HG03196 (cell line): ENCODE results near the gene GATA3.

Experiments
- ATAC-seq: cut with Tn5 transposase; IDR thresholded peaks from one replicate; pipeline ENCODE4 v1.9.1; 2021; ENCODE audit not compliant: unreplicated experiment

The GATA3 gene

DNA sequence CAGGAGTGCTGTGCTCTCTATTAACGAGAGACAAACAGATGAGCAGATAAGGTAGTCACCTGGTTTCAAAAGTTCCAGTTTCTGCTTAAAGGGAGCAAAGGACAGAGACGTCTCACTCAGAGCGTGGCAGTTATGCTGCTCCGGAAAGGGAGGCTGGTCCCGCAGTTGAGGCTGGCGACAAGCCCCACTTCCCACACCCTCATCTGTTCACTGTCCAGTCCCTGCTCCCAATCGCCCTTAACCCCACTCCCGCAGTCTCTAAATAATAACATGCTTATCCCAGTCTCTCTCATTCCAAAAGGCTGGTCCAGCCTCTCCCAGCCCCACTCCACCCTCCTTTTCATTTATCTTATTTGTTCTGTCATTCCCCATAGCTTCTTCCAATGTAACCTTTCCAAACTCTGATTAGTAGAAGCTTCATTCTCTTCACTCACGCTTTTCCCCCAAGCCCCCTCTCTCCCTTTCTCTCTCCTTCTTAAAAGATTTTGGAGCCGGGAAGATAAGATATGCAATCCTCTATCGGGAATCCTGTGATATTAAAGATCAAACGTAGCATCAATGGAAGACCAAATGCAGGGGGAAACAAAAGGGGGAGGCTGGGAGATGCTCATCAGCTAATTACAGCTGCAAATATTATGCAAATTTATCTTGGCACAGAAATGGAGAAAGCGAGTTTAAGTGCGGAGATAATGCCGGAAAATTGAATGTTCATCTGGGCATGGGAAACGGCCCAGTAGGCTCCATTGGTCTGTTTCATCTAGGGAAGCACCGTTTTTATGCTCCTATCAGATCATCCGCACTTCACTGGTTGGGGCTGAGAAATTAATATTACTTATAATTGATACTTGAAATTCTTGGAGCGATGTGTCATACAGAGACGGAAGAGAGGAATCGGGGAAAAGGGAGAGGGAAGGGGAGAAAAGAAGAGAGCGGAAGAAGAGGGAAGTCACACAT is 16.3 kb upstream of the GATA3 start:
- ATAC-seq, result no peak

DNA sequence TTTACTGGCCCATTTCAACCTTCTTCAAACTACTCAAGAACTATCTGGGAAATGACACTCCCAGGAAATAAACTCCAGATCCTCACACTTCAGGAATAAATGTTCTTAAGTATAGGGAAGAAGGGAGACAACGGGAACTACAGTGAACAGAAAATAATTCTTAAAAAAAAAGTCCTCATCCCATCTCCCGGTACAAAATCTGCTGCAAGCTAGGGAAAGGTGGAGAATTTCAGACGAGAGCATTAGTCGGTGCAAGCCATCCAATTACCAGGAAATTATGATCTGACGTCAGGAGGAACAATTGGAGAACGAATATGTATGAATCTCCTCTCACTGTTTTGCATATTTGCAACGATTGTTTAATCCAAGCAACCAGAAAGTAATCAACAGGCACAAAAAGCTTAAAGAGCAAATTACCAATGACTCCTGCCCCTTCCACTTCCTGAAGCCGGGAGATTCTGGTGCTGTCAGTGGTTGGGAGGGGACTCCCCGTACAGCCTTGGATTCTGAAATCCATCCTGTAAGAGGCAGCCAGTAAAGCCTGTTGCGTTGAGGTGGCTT is 15.1 kb upstream of the GATA3 start:
- no peak for ATAC-seq

GRCh38 chr10:8040651-8041050 is 13.8 kb upstream of the GATA3 start:
- no peak for ATAC-seq

- ATAC-seq, result no peak
Measured at GRCh38 chr10:8041284-8041991, 13.1 kb upstream of the GATA3 start.

GRCh38 chr10:8041992-8042720 is 12.3 kb upstream of the GATA3 start:
- ATAC-seq, result no peak

GRCh38 chr10:8042721-8043568 is 11.5 kb upstream of the GATA3 start:
- ATAC-seq, result no peak

GRCh38 chr10:8043569-8044306 is 10.8 kb upstream of the GATA3 start:
- ATAC-seq, result no peak

DNA sequence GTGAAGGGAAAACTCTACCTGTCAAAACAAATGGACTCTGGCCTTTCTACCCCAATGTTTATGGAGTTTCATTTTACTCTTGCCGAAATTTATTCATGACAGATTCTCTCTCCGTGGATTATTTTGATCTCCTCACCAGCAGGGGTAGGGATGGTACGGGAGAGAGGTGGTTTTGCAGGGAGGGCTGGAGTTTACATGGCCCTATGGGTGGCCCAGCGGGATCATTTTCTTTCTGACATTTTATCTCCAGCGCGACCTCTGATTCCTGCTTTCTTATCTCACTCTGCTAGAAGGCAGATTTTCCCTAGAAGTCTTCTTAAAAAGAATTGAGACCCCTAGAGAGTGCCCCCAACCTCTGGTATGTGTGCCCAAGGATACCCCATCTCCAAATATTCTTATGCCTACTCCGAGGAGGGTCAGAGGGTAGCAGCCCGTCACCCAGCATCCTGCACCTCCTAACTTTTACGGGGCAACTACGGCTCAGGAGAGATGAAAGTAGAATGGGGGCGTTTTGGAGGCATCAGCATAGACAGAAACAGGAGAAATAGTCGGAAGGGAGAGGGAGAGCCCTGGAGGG is 10.1 kb upstream of the GATA3 start:
- no peak for ATAC-seq

- ATAC-seq, result no peak
Measured at GRCh38 chr10:8044908-8045725, 9.4 kb upstream of the GATA3 start.

DNA sequence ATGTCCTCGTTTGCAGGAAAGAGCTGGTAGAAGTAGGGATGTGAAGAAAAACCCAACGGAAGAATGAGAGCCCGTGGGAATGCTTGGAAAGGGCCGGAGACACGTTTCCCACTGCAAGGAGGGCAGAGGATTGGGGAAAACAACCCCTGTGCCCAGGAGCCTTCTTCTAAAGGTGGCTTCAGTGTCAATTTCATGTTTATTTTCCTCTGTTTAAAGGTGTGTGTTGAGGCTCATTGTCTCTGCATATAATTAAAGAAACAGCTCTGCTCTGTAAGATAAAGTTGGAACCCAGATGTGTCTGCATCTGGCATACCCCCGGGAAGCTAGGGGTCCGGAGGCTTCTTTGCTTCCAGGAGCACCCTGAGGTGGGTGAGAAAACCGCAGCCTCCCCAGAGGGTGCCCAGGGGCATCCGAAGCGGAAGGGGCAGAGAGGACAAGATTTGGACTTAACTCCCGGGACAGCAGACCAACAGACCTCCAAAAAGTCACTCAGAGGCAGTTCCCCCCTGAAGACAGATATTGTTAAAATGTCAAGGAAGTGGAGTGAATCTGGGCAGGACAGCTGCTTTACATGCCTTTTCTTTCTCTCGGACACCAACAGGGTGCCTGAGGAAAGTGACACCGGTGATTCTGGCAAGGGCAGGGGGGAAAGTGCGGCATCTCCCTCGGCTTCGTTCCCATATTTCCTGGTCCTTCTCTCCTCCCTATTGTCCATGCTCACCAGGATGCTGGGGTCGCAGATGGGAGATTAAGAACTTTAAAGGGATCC is 8.6 kb upstream of the GATA3 start:
- no peak for ATAC-seq

DNA sequence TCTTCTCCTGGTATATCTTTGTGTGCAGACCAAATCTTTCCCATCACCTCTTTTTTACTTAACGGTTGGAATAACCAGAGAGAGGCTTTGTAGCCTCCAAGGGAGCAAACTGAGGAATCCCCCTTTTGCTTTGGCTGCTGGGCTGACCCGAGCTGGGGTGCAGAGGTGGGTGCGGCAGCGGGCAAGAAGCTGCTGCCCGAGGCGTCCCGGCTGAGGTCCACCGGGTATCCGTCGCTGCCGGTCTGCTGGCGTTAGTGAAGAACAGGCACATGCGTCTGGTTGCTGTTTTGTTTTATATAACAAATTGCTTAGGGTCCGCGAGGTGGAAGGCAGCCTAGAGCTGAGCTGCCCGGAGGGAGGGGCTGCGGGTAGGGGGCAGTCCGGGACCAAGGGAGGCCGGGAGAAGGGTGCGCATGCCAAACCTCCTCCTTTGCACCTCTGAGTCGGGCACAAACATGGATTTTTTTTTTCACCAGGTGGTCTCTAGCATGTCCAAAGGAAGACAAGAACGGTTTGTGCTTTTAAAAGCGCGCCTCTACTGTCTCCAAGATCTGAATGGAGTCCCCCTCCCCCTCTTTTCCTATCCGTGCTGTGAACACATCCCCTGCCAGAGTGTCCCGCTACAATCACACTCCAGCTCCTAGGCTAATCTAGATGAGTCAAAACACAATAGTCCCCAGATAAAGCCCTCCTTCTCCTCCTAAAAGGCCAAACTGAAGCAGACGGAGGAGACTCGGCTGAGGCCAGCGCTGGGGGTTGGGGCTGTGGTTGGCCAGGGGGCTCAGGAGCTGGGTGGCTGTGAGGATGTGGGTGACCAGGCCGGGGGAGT is 6.8 kb upstream of the GATA3 start:
- no peak for ATAC-seq

DNA sequence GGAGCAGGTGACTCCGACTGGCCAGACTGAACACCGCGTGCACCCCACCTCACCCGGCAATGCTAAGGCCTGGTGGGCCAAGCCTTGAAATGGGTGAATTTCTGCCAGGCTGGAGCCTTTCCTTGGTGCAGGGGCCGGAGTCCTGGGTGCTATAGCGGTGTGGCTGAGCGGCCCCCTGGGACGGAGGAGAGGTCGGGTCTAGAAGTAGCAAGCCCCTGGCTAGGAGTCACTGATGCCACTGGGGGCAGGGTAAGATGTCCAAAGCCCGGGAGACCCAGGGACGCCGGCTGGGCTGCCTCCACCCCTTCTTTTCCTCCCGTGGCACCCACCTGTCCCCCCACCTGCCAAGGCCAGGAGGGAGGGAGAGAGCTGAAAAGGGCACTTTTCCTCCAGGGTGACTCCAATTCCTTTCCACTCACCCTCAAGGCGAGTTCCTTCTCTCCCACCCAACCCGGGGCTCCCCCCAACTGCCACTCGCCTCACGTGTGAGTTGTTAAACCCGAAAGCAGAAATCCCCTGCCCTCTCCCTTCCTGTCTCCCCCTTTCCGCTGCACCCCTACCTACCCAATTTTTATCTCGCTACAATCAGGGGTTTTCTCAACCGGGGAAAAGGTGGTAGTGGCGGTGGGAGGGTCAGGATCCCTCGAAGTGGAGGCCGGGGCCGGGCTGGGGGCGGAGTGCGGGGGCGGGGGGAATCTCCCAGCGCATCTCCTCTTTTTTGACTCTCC is 6.0 kb upstream of the GATA3 start:
- no peak for ATAC-seq

- no peak for ATAC-seq
Measured at GRCh38 chr10:8049045-8049864, 5.2 kb upstream of the GATA3 start.

GRCh38 chr10:8049865-8050555 is 4.5 kb upstream of the GATA3 start:
- ATAC-seq, result no peak
